ENCODE data around the gene ARMH4. TPM values are rescaled to one million over a fixed set of nuclear protein-coding genes. Genes with fewer than 3 reads are reported as not detected.
A peak's percentile ranks its signal among the peaks of the same experiment; 100 is the strongest.

The ARMH4 gene
- total RNA-seq, 4 donors from 2014 or later, result 4.6 to 11.8 (median 6.8) TPM

- Histone ChIP-seq H3K4me3 (no peak overlapping the region), H3K4me1 (no peaks in the 10 kb centered on the region), H3K36me3 (no peaks in the 10 kb centered on the region), H3K27ac (peak overlapping the region in 1 of 4 donors; percentile 10), H3K27me3 (no peaks in the 10 kb centered on the region), H3K9me3 (no peaks in the 10 kb centered on the region)
- TF ChIP-seq EP300 (IDR thresholded peaks at IDR 0.05) (no peak), CTCF (IDR thresholded peaks at IDR 0.05) (no peak), POLR2AphosphoS5 (IDR thresholded peaks at IDR 0.05) (no peak), POLR2A (IDR thresholded peaks at IDR 0.05) (no peak)
- ATAC-seq, result no peak
- WGBS, 2 donors (ENCODE audit: low coverage in 1 of 2), result 42 to 64% methylated on average over 4 of the region's 4 CpGs
Measured at GRCh38 chr14:58106446-58106845, 45.6 kb downstream of the ARMH4 start.

- Histone ChIP-seq H3K27me3 (no peaks in the 10 kb centered on the region), H3K4me1 (no peaks in the 10 kb centered on the region), H3K9me3 (no peaks in the 10 kb centered on the region), H3K4me3 (no peak overlapping the region), H3K36me3 (no peaks in the 10 kb centered on the region), H3K27ac (no peak overlapping the region)
- TF ChIP-seq CTCF (IDR thresholded peaks at IDR 0.05), result no peak
- TF ChIP-seq POLR2AphosphoS5 (IDR thresholded peaks at IDR 0.05), result no peak
- TF ChIP-seq EP300 (IDR thresholded peaks at IDR 0.05), result no peak
- no peak for TF ChIP-seq POLR2A (IDR thresholded peaks at IDR 0.05)
- ATAC-seq, result no peak
- WGBS, 2 donors (ENCODE audit: low coverage in 1 of 2), result 15 to 35% methylated on average over 2 of the region's 2 CpGs
Measured at GRCh38 chr14:58104808-58105207, 47.2 kb downstream of the ARMH4 start.

- 68 to 97% methylated on average over 3 of the region's 4 CpGs for WGBS, 2 donors (ENCODE audit: low coverage in 1 of 2)
- Histone ChIP-seq H3K27me3 (no peaks in the 10 kb centered on the region), H3K9me3 (no peaks in the 10 kb centered on the region), H3K4me3 (no peak overlapping the region), H3K36me3 (peaks cover 0 to 8% of the 10 kb centered on the region in 2 donors), H3K4me1 (no peaks in the 10 kb centered on the region), H3K27ac (no peak overlapping the region)
- no peak for ATAC-seq
- TF ChIP-seq CTCF (IDR thresholded peaks at IDR 0.05) (no peak), EP300 (IDR thresholded peaks at IDR 0.05) (no peak), POLR2AphosphoS5 (IDR thresholded peaks at IDR 0.05) (no peak), POLR2A (IDR thresholded peaks at IDR 0.05) (no peak)
Measured at GRCh38 chr14:58100735-58101368, 51.2 kb downstream of the ARMH4 start.

GRCh38 chr14:58099682-58100081, 52.3 kb downstream of the ARMH4 start:
- ATAC-seq, result no peak
- WGBS, 2 donors (ENCODE audit: low coverage in 1 of 2), result 90 to 100% methylated on average over 3 to 5 of the region's 5 CpGs
- Histone ChIP-seq H3K36me3 (peaks cover 0 to 16% of the 10 kb centered on the region in 2 donors), H3K27ac (peak overlapping the region in 2 of 4 donors; percentile 38 to 43), H3K4me1 (no peaks in the 10 kb centered on the region), H3K9me3 (no peaks in the 10 kb centered on the region), H3K4me3 (no peak overlapping the region), H3K27me3 (no peaks in the 10 kb centered on the region)
- TF ChIP-seq POLR2AphosphoS5 (IDR thresholded peaks at IDR 0.05) (no peak), CTCF (IDR thresholded peaks at IDR 0.05) (no peak), POLR2A (IDR thresholded peaks at IDR 0.05) (no peak), EP300 (IDR thresholded peaks at IDR 0.05) (no peak)

- Histone ChIP-seq H3K36me3 (peaks cover 0 to 21% of the 10 kb centered on the region in 2 donors), H3K27me3 (no peaks in the 10 kb centered on the region), H3K27ac (peak overlapping the region in 3 of 4 donors; percentile 12 to 59 (median 43)), H3K9me3 (no peaks in the 10 kb centered on the region), H3K4me3 (no peak overlapping the region), H3K4me1 (no peaks in the 10 kb centered on the region)
- peak; percentile 74 for ATAC-seq
- 19 to 28% methylated on average over 1 of the region's 1 CpG for WGBS, 2 donors (ENCODE audit: low coverage in 1 of 2)
- no peak for TF ChIP-seq POLR2A (IDR thresholded peaks at IDR 0.05)
- TF ChIP-seq CTCF (IDR thresholded peaks at IDR 0.05), result no peak
- TF ChIP-seq EP300 (IDR thresholded peaks at IDR 0.05), result no peak
- no peak for TF ChIP-seq POLR2AphosphoS5 (IDR thresholded peaks at IDR 0.05)
Measured at GRCh38 chr14:58098507-58098906, 53.5 kb downstream of the ARMH4 start.

Data from gastroesophageal sphincter (tissue), 4 donors.